GM23338 (cell line): ENCODE results near the gene CDNF.

Source experiments
- CTCF ChIP-seq, 2 experiments: fragments of 200-600 bp in 1 of 2; sonication (generic) in 1 of 2; conservative IDR thresholded peaks; 2 replicates each; pipeline versions ENCODE4 v1.5.1 to v1.6.1; 2016 to 2017; ENCODE audit warnings: antibody characterized with exemption in 2 of 2, low read depth in 2 of 2, mild to moderate bottlenecking in 2 of 2, moderate library complexity in 1 of 2
- EZH2 ChIP-seq: fragments of 200-600 bp; sonication (generic); IDR thresholded peaks from one replicate; pipeline ENCODE4 v1.8.0; 2017; ENCODE audit warnings: antibody characterized with exemption, mild to moderate bottlenecking, low read depth; ENCODE audit not compliant: unreplicated experiment

- TF ChIP-seq EZH2: no peak
- no peak for TF ChIP-seq CTCF (conservative IDR thresholded peaks at IDR 0.05; ENCODE audit: low read depth in 2 of 2)
These were observed 21.9 kb upstream of the CDNF start for GRCh38 chr10:14859775-14860174.
